Central memory CD8-positive, alpha-beta T cell (primary cell): Measurements from ENCODE around the gene COL18A1.

Experiments
- ATAC-seq: fragments of 150-1000 bp; cut with Tn5 transposase; replicated peaks from 2 replicates; pipeline ENCODE4 v1.10.0; 2022; ENCODE audit warnings: mild to moderate bottlenecking, moderate FRiP score, moderate number of reproducible peaks; ENCODE audit not compliant: poor library complexity, severe bottlenecking; ENCODE audit errors: extremely low read depth
- DNase-seq, 2 donors: peaks; one replicate each; pipeline ENCODE4 v3.0.0; 2021; ENCODE audit warnings: low spot score in 2 of 2
- H3K27ac Mint-ChIP-seq: one replicate; pipeline ENCODE4 v1.8.0; 2022; ENCODE audit warnings: low read depth, mild to moderate bottlenecking, moderate library complexity, mixed read lengths
- H3K27me3 Mint-ChIP-seq: one replicate; pipeline ENCODE4 v1.8.0; 2022; ENCODE audit warnings: mixed read lengths
- H3K36me3 Mint-ChIP-seq: one replicate; pipeline ENCODE4 v1.8.0; 2022; ENCODE audit warnings: mild to moderate bottlenecking, moderate library complexity, mixed read lengths; ENCODE audit not compliant: insufficient read depth
- H3K4me1 Mint-ChIP-seq: one replicate; pipeline ENCODE4 v1.8.0; 2022; ENCODE audit warnings: mixed read lengths
- H3K4me3 Mint-ChIP-seq: one replicate; pipeline ENCODE4 v1.8.0; 2022; ENCODE audit warnings: mild to moderate bottlenecking, moderate library complexity, mixed read lengths
- H3K9me3 Mint-ChIP-seq: one replicate; pipeline ENCODE4 v1.8.0; 2022; ENCODE audit warnings: mixed read lengths

Gene COL18A1

GRCh38 chr21:45464309-45464708 is 59.3 kb downstream of the COL18A1 start:
- no peaks in the 10 kb centered on the region for H3K36me3 Mint-ChIP-seq
- DNase-seq = no peak
- no peak overlapping the region for H3K27ac Mint-ChIP-seq
- H3K27me3 Mint-ChIP-seq = peaks cover 72% of the 10 kb centered on the region
- no peak overlapping the region for H3K4me3 Mint-ChIP-seq
- no peaks in the 10 kb centered on the region for H3K9me3 Mint-ChIP-seq
- H3K4me1 Mint-ChIP-seq = no peaks in the 10 kb centered on the region
- ATAC-seq = no peak

- H3K27ac Mint-ChIP-seq = no peak overlapping the region
- no peak for ATAC-seq
- no peaks in the 10 kb centered on the region for H3K36me3 Mint-ChIP-seq
- no peaks in the 10 kb centered on the region for H3K4me1 Mint-ChIP-seq
- peaks cover 70% of the 10 kb centered on the region for H3K27me3 Mint-ChIP-seq
- H3K4me3 Mint-ChIP-seq = no peak overlapping the region
- no peaks in the 10 kb centered on the region for H3K9me3 Mint-ChIP-seq
- DNase-seq = no peak
These were observed 60.1 kb downstream of the COL18A1 start for GRCh38 chr21:45465105-45465504.

GRCh38 chr21:45465611-45466329 is 60.8 kb downstream of the COL18A1 start:
- H3K27ac Mint-ChIP-seq = no peak overlapping the region

GRCh38 chr21:45466330-45467220 is 61.6 kb downstream of the COL18A1 start:
- H3K4me3 Mint-ChIP-seq = no peak overlapping the region
- ATAC-seq = no peak
- no peaks in the 10 kb centered on the region for H3K4me1 Mint-ChIP-seq

More at GRCh38 chr21:45465611-45466329, 60.8 kb downstream of the COL18A1 start:
- Mint-ChIP-seq H3K36me3 (no peaks in the 10 kb centered on the region), H3K4me1 (no peaks in the 10 kb centered on the region), H3K27me3 (peaks cover 63% of the 10 kb centered on the region), H3K4me3 (no peak overlapping the region), H3K9me3 (no peaks in the 10 kb centered on the region)
- DNase-seq = no peak
- ATAC-seq = no peak

GRCh38 chr21:45467221-45467779 is 62.3 kb downstream of the COL18A1 start:
- Mint-ChIP-seq H3K4me1 (no peaks in the 10 kb centered on the region), H3K4me3 (no peak overlapping the region), H3K36me3 (no peaks in the 10 kb centered on the region), H3K27ac (no peak overlapping the region), H3K27me3 (peaks cover 48% of the 10 kb centered on the region), H3K9me3 (no peaks in the 10 kb centered on the region)
- no peak for DNase-seq
- no peak for ATAC-seq

More at GRCh38 chr21:45466330-45467220, 61.6 kb downstream of the COL18A1 start:
- peaks cover 55% of the 10 kb centered on the region for H3K27me3 Mint-ChIP-seq
- H3K36me3 Mint-ChIP-seq = no peaks in the 10 kb centered on the region
- H3K27ac Mint-ChIP-seq = no peak overlapping the region
- DNase-seq = no peak
- no peaks in the 10 kb centered on the region for H3K9me3 Mint-ChIP-seq

GRCh38 chr21:45468051-45468970 is 63.3 kb downstream of the COL18A1 start:
- no peak for DNase-seq
- Mint-ChIP-seq H3K9me3 (no peaks in the 10 kb centered on the region), H3K4me3 (no peak overlapping the region), H3K27me3 (peaks cover 39% of the 10 kb centered on the region), H3K4me1 (no peaks in the 10 kb centered on the region), H3K36me3 (no peaks in the 10 kb centered on the region), H3K27ac (no peak overlapping the region)
- ATAC-seq = no peak

- Mint-ChIP-seq H3K27me3 (peaks cover 33% of the 10 kb centered on the region), H3K4me3 (no peak overlapping the region), H3K9me3 (no peaks in the 10 kb centered on the region), H3K4me1 (no peaks in the 10 kb centered on the region), H3K27ac (no peak overlapping the region), H3K36me3 (no peaks in the 10 kb centered on the region)
- DNase-seq = no peak
- no peak for ATAC-seq
These were observed 64.0 kb downstream of the COL18A1 start for GRCh38 chr21:45468971-45469272.

- Mint-ChIP-seq H3K4me3 (no peak overlapping the region), H3K27ac (no peak overlapping the region), H3K4me1 (no peaks in the 10 kb centered on the region), H3K36me3 (no peaks in the 10 kb centered on the region), H3K27me3 (peaks cover 27% of the 10 kb centered on the region), H3K9me3 (no peaks in the 10 kb centered on the region)
- ATAC-seq (no peak), DNase-seq (no peak)
These were observed 64.5 kb downstream of the COL18A1 start for GRCh38 chr21:45469273-45470086.

GRCh38 chr21:45470087-45470515 is 65.1 kb downstream of the COL18A1 start:
- no peaks in the 10 kb centered on the region for H3K36me3 Mint-ChIP-seq
- H3K4me1 Mint-ChIP-seq = no peaks in the 10 kb centered on the region
- H3K27me3 Mint-ChIP-seq = peaks cover 21% of the 10 kb centered on the region
- H3K4me3 Mint-ChIP-seq = no peak overlapping the region
- DNase-seq (no peak), ATAC-seq (no peak)
- H3K9me3 Mint-ChIP-seq = no peaks in the 10 kb centered on the region
- no peak overlapping the region for H3K27ac Mint-ChIP-seq

- Mint-ChIP-seq H3K27ac (peak overlapping the region; percentile 29), H3K4me1 (no peaks in the 10 kb centered on the region), H3K4me3 (no peak overlapping the region), H3K9me3 (no peaks in the 10 kb centered on the region), H3K27me3 (peaks cover 13% of the 10 kb centered on the region), H3K36me3 (no peaks in the 10 kb centered on the region)
- DNase-seq (no peak), ATAC-seq (no peak)
These were observed 66.0 kb downstream of the COL18A1 start for GRCh38 chr21:45470773-45471524.

GRCh38 chr21:45471525-45472221 is 66.7 kb downstream of the COL18A1 start:
- no peak overlapping the region for H3K27ac Mint-ChIP-seq
- H3K36me3 Mint-ChIP-seq = no peaks in the 10 kb centered on the region
- peaks cover 7% of the 10 kb centered on the region for H3K27me3 Mint-ChIP-seq
- no peak overlapping the region for H3K4me3 Mint-ChIP-seq
- no peaks in the 10 kb centered on the region for H3K9me3 Mint-ChIP-seq
- ATAC-seq (no peak), DNase-seq (no peak)
- peaks cover 4% of the 10 kb centered on the region for H3K4me1 Mint-ChIP-seq
